ENCODE results near the gene EIF3J.

EIF3J gene

DNA sequence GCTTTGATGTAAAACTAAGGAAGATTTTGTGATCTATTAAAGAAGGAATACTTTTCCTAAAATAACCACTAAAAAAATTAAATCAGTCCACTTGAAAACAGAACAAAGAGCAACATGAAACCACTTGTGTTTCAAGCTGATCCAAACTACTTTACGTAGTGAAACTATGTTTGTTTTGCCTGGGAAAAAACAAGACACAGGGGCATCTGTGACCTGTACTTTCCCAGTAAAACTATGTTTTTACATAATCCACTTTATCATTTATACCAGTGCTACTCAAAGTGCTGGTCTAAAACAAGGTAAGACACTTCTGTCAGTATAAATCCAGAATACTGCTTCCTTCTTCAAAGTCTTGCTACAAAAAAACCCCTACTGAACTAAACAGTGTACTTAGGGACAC is 69.8 kb downstream of the EIF3J start:
- H3K4ac ChIP-seq (ENCODE audit: low read depth, low read length) = no peak overlapping the region
- no peak overlapping the region for H3K18ac ChIP-seq (ENCODE audit: low read length)
- no peak overlapping the region for H2BK120ac ChIP-seq (ENCODE audit: insufficient read depth, low read length, poor library complexity)
- no peak overlapping the region for H2AFZ ChIP-seq (ENCODE audit: insufficient read depth, low read length, poor library complexity)
- no peak overlapping the region for H3K23ac ChIP-seq (ENCODE audit: low read length)
- H3K79me2 ChIP-seq (ENCODE audit: control insufficient read depth, insufficient read depth, low read length, poor library complexity) = no peaks in the 10 kb centered on the region
- H3K14ac ChIP-seq (ENCODE audit: low read length) = no peak overlapping the region
- H3K27me3 ChIP-seq (ENCODE audit: insufficient read depth, low read length) = no peaks in the 10 kb centered on the region
- WGBS (ENCODE audit: extremely low coverage, insufficient coverage, insufficient read length) = no CpG with 5 or more reads among the region's 1 CpG
- no peak overlapping the region for H2AK5ac ChIP-seq (ENCODE audit: low read length)
- no peak overlapping the region for H3K4me3 ChIP-seq (ENCODE audit: low read depth, low read length)
- H4K12ac ChIP-seq (ENCODE audit: low read depth, low read length) = no peak overlapping the region
- H3K9ac ChIP-seq (ENCODE audit: low read length) = no peak overlapping the region
- no peaks in the 10 kb centered on the region for H3K79me1 ChIP-seq (ENCODE audit: low read length)
- H3K27ac ChIP-seq (ENCODE audit: low read depth, low read length) = no peak overlapping the region
- no peaks in the 10 kb centered on the region for H3K4me1 ChIP-seq (ENCODE audit: control insufficient read depth in 1 of 2, insufficient read depth in 2 of 2, low read length in 2 of 2)
- H4K91ac ChIP-seq (ENCODE audit: low read depth, low read length) = no peak overlapping the region
- no peak overlapping the region for H2BK12ac ChIP-seq (ENCODE audit: low read length)
- H2BK5ac ChIP-seq (ENCODE audit: low read depth, low read length, poor library complexity) = no peak overlapping the region
- no peak overlapping the region for H3K4me2 ChIP-seq (ENCODE audit: low read length)
- no peaks in the 10 kb centered on the region for H3K9me3 ChIP-seq (ENCODE audit: insufficient read depth, low read depth, low read length)
- H4K8ac ChIP-seq (ENCODE audit: low read depth, low read length) = no peak overlapping the region
- no peak for DNase-seq
- H3K36me3 ChIP-seq (ENCODE audit: control insufficient read depth in 1 of 2, insufficient read depth in 2 of 2, low read length in 2 of 2) = peaks cover 10 to 14% of the 10 kb centered on the region in 2 experiments
